C4-2B (cell line): ENCODE data around the gene RESP18.

ENCODE experiments used
- H3K27ac ChIP-seq: fragments of 450-650 bp; 2 replicates; pipeline ENCODE4 v1.5.1; 2017
- ZFX ChIP-seq: fragments of 450-650 bp; IDR thresholded peaks from 2 replicates; pipeline ENCODE4 v1.6.1; 2017
- TF ChIP-seq, protein P1 (sequence below): fragments of 450-650 bp; conservative IDR thresholded peaks from 2 replicates; pipeline ENCODE4 v1.5.1; 2017; ENCODE audit warnings: mild to moderate bottlenecking

RESP18 gene

DNA sequence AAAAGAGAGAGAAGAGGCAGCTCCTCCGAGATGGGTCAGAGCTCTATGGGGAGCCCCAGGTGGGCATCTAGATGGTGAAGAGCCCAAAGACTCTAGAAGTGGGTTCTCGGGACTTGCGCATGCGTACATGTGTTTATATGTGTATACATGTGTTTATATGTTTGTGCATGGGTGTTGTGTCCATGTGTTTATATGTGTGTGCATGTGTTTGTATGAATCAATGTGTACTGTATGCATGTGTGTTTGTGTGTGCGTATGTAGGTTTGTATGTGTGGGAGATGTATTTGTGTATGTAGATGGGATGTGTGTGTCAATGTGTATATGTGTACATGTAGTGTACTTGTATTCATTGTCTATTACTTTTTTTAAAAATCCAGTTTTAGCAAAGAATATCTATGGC lies 29.5 kb upstream of the RESP18 start:
- no peak overlapping the region for H3K27ac ChIP-seq
- no peak for TF ChIP-seq ZFX
- TF ChIP-seq, protein P1, sequence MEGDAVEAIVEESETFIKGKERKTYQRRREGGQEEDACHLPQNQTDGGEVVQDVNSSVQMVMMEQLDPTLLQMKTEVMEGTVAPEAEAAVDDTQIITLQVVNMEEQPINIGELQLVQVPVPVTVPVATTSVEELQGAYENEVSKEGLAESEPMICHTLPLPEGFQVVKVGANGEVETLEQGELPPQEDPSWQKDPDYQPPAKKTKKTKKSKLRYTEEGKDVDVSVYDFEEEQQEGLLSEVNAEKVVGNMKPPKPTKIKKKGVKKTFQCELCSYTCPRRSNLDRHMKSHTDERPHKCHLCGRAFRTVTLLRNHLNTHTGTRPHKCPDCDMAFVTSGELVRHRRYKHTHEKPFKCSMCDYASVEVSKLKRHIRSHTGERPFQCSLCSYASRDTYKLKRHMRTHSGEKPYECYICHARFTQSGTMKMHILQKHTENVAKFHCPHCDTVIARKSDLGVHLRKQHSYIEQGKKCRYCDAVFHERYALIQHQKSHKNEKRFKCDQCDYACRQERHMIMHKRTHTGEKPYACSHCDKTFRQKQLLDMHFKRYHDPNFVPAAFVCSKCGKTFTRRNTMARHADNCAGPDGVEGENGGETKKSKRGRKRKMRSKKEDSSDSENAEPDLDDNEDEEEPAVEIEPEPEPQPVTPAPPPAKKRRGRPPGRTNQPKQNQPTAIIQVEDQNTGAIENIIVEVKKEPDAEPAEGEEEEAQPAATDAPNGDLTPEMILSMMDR, result no peak

DNA sequence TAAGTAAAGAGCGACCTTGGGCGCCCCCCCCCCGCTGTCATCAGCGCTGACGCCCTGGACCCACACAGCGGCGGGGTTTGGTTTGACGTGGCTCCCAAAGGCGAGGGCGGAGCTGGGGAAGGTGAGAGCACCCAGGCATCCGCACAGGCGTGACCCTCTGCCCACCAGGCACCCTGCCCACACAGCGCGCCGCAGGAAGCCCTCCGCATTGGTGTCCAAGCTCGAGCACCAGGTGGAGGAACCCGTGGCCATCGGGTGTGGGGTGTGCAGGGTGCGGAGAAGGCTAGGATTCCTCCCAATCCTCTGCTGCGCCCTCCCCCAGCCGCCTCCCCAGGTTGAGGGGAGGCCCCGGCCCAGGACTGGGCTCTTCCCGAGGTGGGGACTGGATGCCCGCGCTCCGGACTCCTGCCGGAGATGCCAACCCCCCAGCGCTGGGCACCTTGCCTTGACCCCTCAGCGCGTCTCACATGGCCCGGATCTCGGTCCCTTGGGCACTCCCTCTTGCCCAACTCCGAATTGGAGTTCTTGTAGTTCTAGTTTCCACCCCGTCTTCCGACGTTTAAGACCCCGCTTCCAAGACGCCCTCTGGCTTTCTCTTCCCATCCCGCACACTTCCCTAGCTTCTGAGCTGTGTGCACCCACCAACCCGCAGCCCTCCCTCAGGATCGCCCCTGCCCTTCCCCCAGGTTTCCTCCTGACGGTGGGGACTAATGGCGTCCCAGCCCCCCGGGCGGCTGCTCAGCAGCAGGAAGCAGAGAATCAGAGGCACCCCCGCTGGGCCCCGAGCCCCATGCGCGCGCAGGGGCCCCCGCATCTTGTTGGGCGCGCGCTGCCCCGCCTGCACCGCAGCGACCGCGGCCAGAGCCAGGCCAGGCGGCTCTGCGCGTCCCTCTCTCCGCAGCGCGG lies 25.9 kb upstream of the RESP18 start:
- TF ChIP-seq, protein P1, result no peak
- no peak for TF ChIP-seq ZFX
- H3K27ac ChIP-seq, result no peak overlapping the region

GRCh38 chr2:219356834-219357233 lies 24.3 kb upstream of the RESP18 start:
- H3K27ac ChIP-seq, result no peak overlapping the region
- no peak for TF ChIP-seq ZFX
- TF ChIP-seq, protein P1, result no peak

- TF ChIP-seq, protein P1, result no peak
- no peak for TF ChIP-seq ZFX
- H3K27ac ChIP-seq, result no peak overlapping the region
Measured at GRCh38 chr2:219354582-219354981, 22.0 kb upstream of the RESP18 start.

DNA sequence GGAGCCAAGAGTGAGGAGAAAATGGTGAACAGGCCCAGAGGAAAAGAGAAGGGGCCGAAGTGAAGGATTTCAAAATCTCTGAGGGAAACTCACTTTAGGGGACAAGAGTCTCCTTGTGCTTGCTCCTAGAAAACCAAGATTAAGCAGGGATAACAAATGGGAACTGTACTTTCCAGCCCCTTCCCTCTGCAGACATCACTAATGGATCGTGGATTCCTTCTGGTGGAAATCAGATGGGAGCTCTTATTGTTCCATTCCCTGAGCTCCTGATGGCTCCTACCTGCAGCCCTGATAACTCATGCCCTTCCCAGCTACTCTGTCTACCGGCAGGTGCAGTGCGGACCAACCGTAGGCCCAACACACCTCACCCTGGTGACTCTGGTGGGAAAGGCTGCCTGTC lies 20.6 kb upstream of the RESP18 start:
- TF ChIP-seq, protein P1, result no peak
- TF ChIP-seq ZFX, result no peak
- H3K27ac ChIP-seq, result no peak overlapping the region

DNA sequence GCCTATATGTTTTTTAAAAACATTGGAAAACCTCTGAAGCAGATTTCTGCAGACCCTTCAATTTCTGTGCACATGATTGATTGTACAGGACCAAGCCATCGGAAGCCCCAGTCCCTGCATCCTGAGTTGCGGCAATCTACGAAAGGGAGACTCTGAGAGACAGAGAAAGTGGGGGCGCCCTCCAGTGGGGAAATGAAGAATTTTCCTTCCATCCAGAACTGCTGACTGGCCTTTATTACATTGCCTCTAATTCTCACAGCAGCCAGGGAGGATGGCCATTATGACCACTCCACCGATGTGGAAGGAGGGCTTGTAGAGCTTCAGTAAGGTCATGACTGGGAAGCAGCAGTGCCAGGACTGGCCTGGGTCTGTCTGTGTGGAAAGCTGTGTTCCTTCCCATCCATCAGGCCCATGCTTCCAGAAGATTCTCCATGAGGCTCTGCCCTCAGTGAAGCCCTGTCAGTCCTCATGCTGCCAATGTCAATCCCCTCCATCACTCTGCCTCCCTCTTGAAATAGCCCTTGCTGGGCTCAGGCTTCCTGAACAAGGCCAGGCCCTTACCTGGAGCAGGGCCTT lies 20.0 kb upstream of the RESP18 start:
- no peak overlapping the region for H3K27ac ChIP-seq

More for the DNA sequence above, 20.0 kb upstream of the RESP18 start:
- TF ChIP-seq, protein P1, result peak; percentile 77
- no peak for TF ChIP-seq ZFX
